ENCODE results near the gene CTNNAL1. TPM values are rescaled to one million over a fixed set of nuclear protein-coding genes. Genes with fewer than 3 reads are reported as not detected.

Gene CTNNAL1
- total and polyA plus RNA-seq, 9 of the 15 experiments (the other 6 are each of a cell fraction or from before 2014, with no cell fraction given): 23.2 to 78.0 (median 46.7) TPM

GRCh38 chr9:108903420-108904103 is 109.7 kb downstream of the CTNNAL1 start (continued):
- TF ChIP-seq ZNF740 (CRISPR knock-in tag; IDR thresholded peaks at IDR 0.05) (no peak), ZNF740 (tag; IDR thresholded peaks at IDR 0.05) (no peak), GATA2 (CRISPR knock-in tag; IDR thresholded peaks at IDR 0.05) (0 out of 2 replicates have a peak, but pooled peaks have one; percentile 14), ZNF134 (CRISPR knock-in tag; conservative IDR thresholded peaks at IDR 0.05) (0 out of 2 replicates have a peak, but pooled peaks have one; percentile 32), ZBTB7A (IDR thresholded peaks at IDR 0.05; ENCODE audit: borderline replicate concordance, control insufficient read depth, low read depth, low read length) (no peak), ETS2 (tag; IDR thresholded peaks at IDR 0.05; ENCODE audit: borderline replicate concordance, poor library complexity, severe bottlenecking) (no peak), ZHX1 (conservative IDR thresholded peaks at IDR 0.05; ENCODE audit: low read length) (no peak), SOX6 (IDR thresholded peaks at IDR 0.05) (peak; percentile 82; the same call in 1 of the 2 replicates), ZNF3 (CRISPR knock-in tag; IDR thresholded peaks at IDR 0.05) (no peak), MECOM (CRISPR knock-in tag; IDR thresholded peaks at IDR 0.05) (no peak), EHMT2 (IDR thresholded peaks at IDR 0.05) (peak; percentile 26; the same call in 1 of the 2 replicates), CHD1 (IDR thresholded peaks at IDR 0.05; ENCODE audit: low read length) (no peak), CC2D1A (IDR thresholded peaks at IDR 0.05) (no peak; the same call in 1 of the 2 replicates), ZNF449 (CRISPR knock-in tag; IDR thresholded peaks at IDR 0.05) (no peak), XRCC3 (IDR thresholded peaks at IDR 0.05) (no peak), ZNF57 (CRISPR knock-in tag; IDR thresholded peaks at IDR 0.05) (no peak), GMEB1 (CRISPR knock-in tag; IDR thresholded peaks at IDR 0.05) (no peak), MCM7 (IDR thresholded peaks at IDR 0.05) (no peak; a peak in 1 of 4 replicates), FIP1L1 (IDR thresholded peaks at IDR 0.05; ENCODE audit: low read depth, low read length, poor library complexity, severe bottlenecking) (no peak), TEAD4 (IDR thresholded peaks at IDR 0.05; ENCODE audit: low read length) (peak; percentile 55; the same call in 1 of the 2 replicates), TEAD4 (CRISPR knock-in tag; IDR thresholded peaks at IDR 0.05; ENCODE audit: borderline replicate concordance) (no peak), ARNT (IDR thresholded peaks at IDR 0.05) (no peak), FOXJ2 (tag; IDR thresholded peaks at IDR 0.05) (peak; percentile 79), SMARCA4 (IDR thresholded peaks at IDR 0.05) (peak; percentile 90)
